K562 (cell line): ENCODE measurements around the gene SCN1B. TPM values are rescaled to one million over a fixed set of nuclear protein-coding genes. Genes with fewer than 3 reads are reported as not detected.

Experiments used
- ATAC-seq: fragments of 200-7000 bp; cut with Tn5 transposase; 3 replicates; pipeline ENCODE4 v1.9.1; 2020; ENCODE audit warnings: moderate library complexity
- BruUV-seq: library from RNA; stranded (reverse); fragments of 400-500 nt; replicated peaks from 2 replicates; lab custom pipeline; 2021; lab: Mats Ljungman, UMichigan
- CTCF ChIA-PET: fragments of 300-600 bp; formaldehyde crosslinking; extraction: SDS; loops from one replicate; lab custom pipeline; 2021; ENCODE audit warnings: low intra/inter-chr PET ratio; lab: Yijun Ruan, JAX
- POLR2A ChIA-PET: fragments of 300-600, 350-650 bp; sonication (Branson Sonifier 250); formaldehyde crosslinking; extraction: SDS; loops from one replicate; lab custom pipeline; 2021; ENCODE audit warnings: antibody characterized with exemption, inconsistent platforms; lab: Yijun Ruan, JAX
- DNase-seq, 4 experiments: peaks; one replicate each; pipeline versions ENCODE4 v3.0.0 to v3.0.0-alpha.2; 2011 to 2018; ENCODE audit warnings: low spot score in 3 of 4, mixed read lengths in 3 of 4; ENCODE audit errors: extremely low read depth in 1 of 4
- FAIRE-seq: peaks from 2 replicates; lab custom pipeline; 2011; peaks lifted over from hg19 to GRCh38; lab: Jason Lieb, UNC
- H2AFZ ChIP-seq: 2 replicates; pipeline ENCODE4 v1.6.0; 2011; ENCODE audit warnings: low read depth, low read length, control low read depth, inconsistent platforms
- H3K27ac ChIP-seq: fragments of 200-600 bp; 3 replicates; pipeline ENCODE4 v1.8.0; 2011; ENCODE audit warnings: low read depth, mild to moderate bottlenecking, control low read depth, inconsistent platforms, low read length, moderate library complexity, mixed read lengths; ENCODE audit errors: extremely low read depth
- H3K27me3 ChIP-seq, 2 experiments: fragments of 300-600 bp in 1 of 2; 2 replicates in 1 of 2; 3 replicates in 1 of 2; pipeline versions ENCODE4 v1.6.0 to v1.8.0; 2011; ENCODE audit warnings: inconsistent platforms in 2 of 2, low read length in 2 of 2, mild to moderate bottlenecking in 1 of 2, mixed read lengths in 1 of 2, moderate library complexity in 1 of 2; ENCODE audit not compliant: control insufficient read depth in 2 of 2, insufficient read depth in 2 of 2
- H3K36me3 ChIP-seq: fragments of 300-600 bp; 3 replicates; pipeline ENCODE4 v1.8.0; 2011; ENCODE audit warnings: mild to moderate bottlenecking, low read length, inconsistent platforms; ENCODE audit not compliant: control insufficient read depth, insufficient read depth
- H3K4me1 ChIP-seq, 2 experiments: fragments of 200-600 bp in 1 of 2; replicated peaks in 1 of 2; 2 replicates in 1 of 2; 3 replicates in 1 of 2; pipeline versions ENCODE4 v1.5.1 to v1.8.0; 2011; ENCODE audit warnings: inconsistent platforms in 2 of 2, low read length in 2 of 2, mild to moderate bottlenecking in 1 of 2, mixed read lengths in 1 of 2, moderate library complexity in 1 of 2; ENCODE audit not compliant: control insufficient read depth in 2 of 2, insufficient read depth in 2 of 2
- H3K4me2 ChIP-seq: 2 replicates; pipeline ENCODE4 v1.6.1; 2011; ENCODE audit warnings: low read length, control low read depth, inconsistent platforms, mixed read lengths; ENCODE audit not compliant: insufficient read depth
- H3K4me3 ChIP-seq: fragments of 200-600 bp; sonication (generic), shearing (Covaris generic); 2 replicates; pipeline ENCODE4 v1.5.1; 2016; ENCODE audit warnings: control low read depth, inconsistent platforms
- H3K79me2 ChIP-seq: fragments of 200-600 bp; 3 replicates; pipeline ENCODE4 v1.8.0; 2011; ENCODE audit warnings: low read length, inconsistent platforms; ENCODE audit not compliant: control insufficient read depth, insufficient read depth
- H3K9ac ChIP-seq, 2 experiments: 2 replicates each; pipeline versions ENCODE4 v1.6.0 to v1.6.1; 2011; ENCODE audit warnings: low read depth in 2 of 2, low read length in 2 of 2, control low read depth in 1 of 2, inconsistent platforms in 1 of 2, mild to moderate bottlenecking in 1 of 2, mixed read lengths in 1 of 2; ENCODE audit not compliant: insufficient read depth in 1 of 2
- H3K9me1 ChIP-seq: one replicate; pipeline ENCODE4 v1.6.0; 2011; ENCODE audit warnings: inconsistent platforms, mild to moderate bottlenecking, low read length, moderate library complexity; ENCODE audit not compliant: control insufficient read depth, insufficient read depth
- H3K9me3 ChIP-seq: replicated peaks from 2 replicates; pipeline ENCODE4 v1.5.1; 2011; ENCODE audit warnings: low read depth, low read length, inconsistent platforms; ENCODE audit not compliant: control insufficient read depth, insufficient read depth
- H4K20me1 ChIP-seq: replicated peaks from 2 replicates; pipeline ENCODE4 v1.6.1; 2011; ENCODE audit warnings: low read length, inconsistent platforms, mixed read lengths; ENCODE audit not compliant: control insufficient read depth, insufficient read depth
- ATF4 ChIP-seq: fragments of 450-650 bp; formaldehyde crosslinking; IDR thresholded peaks from 2 replicates; pipeline ENCODE4 v1.4.0; 2022; ENCODE audit warnings: mild to moderate bottlenecking, moderate library complexity
- EGR1 ChIP-seq: fragments of 450-650 bp; conservative IDR thresholded peaks from 2 replicates; pipeline ENCODE4 v1.6.1; 2017; ENCODE audit warnings: mild to moderate bottlenecking
- REST ChIP-seq, 2 experiments: fragments of 450-650 bp; formaldehyde crosslinking in 1 of 2; IDR thresholded peaks; 2 replicates each; pipeline versions ENCODE4 v1.4.0 to v1.6.1; 2014 to 2020; ENCODE audit warnings: mild to moderate bottlenecking in 2 of 2, borderline replicate concordance in 1 of 2, low read depth in 1 of 2
- SMAD2 ChIP-seq: fragments of 150-350 bp; IDR thresholded peaks from 2 replicates; pipeline ENCODE4 v1.6.1; 2014; ENCODE audit warnings: low read depth, mild to moderate bottlenecking, low read length
- WHSC1 ChIP-seq: IDR thresholded peaks from one replicate; pipeline ENCODE4 v1.6.1; 2012; ENCODE audit warnings: low read length, control low read depth, inconsistent platforms
- ZC3H11A ChIP-seq: IDR thresholded peaks from 2 replicates; pipeline ENCODE4 v1.6.1; 2012; ENCODE audit warnings: low read depth, low read length, improper control_type of control experiment
- ZNF217 ChIP-seq: sonication (generic); formaldehyde crosslinking; IDR thresholded peaks from 2 replicates; pipeline ENCODE4 v1.8.0; 2022; ENCODE audit warnings: mild to moderate bottlenecking, missing genetic modification reagents
- ZNF23 ChIP-seq: fragments of 250-450 bp; sonication (Bioruptor Pico); IDR thresholded peaks from 2 replicates; pipeline ENCODE4 v1.4.0; 2020; ENCODE audit warnings: mild to moderate bottlenecking
- ZNF253 ChIP-seq: fragments of 250-450 bp; sonication (Bioruptor Pico); conservative IDR thresholded peaks from 2 replicates; pipeline ENCODE4 v1.6.1; 2021; ENCODE audit warnings: mild to moderate bottlenecking
- ZNF780A ChIP-seq: fragments of 250-450 bp; sonication (Bioruptor Pico); IDR thresholded peaks from 2 replicates; pipeline ENCODE4 v1.5.0; 2021; ENCODE audit warnings: mild to moderate bottlenecking
- ZNF785 ChIP-seq: fragments of 250-450 bp; sonication (Bioruptor Pico); IDR thresholded peaks from 2 replicates; pipeline ENCODE4 v1.4.0; 2020; ENCODE audit warnings: mild to moderate bottlenecking
- WGBS: fragments of 100-300 bp; shearing (Covaris generic); methylation state at CpG from one replicate; pipeline ENCODE4 v1.1.6; 2016; ENCODE audit warnings: low coverage, mixed read lengths; ENCODE audit not compliant: insufficient coverage; ENCODE audit errors: missing lambda C conversion rate; 5-methylcytosine and 5-hydroxymethylcytosine counted together
- in situ Hi-C: fragments of 300-500 bp; cut with MboI; formaldehyde crosslinking; loops from 4 replicates; pipeline ENCODE4 v1.15.0; 2018; ENCODE audit warnings: inconsistent platforms, mixed read lengths
- intact Hi-C: fragments of 100-400 bp; cut with micrococcal nuclease; formaldehyde crosslinking; loops from 2 replicates; pipeline ENCODE4 v1.14.2; 2022
- polyA plus RNA-seq, 8 experiments: library from polyadenylated mRNA; depleted of rRNA in 4 of 8; stranded (reverse) in 5 of 8; unstranded in 3 of 8; fragments of >200 nt; fragmentation: Nextera tagmentation in 2 of 8; fragmentation: Illumina TruSeq in 1 of 8; extraction: Ambion mirVana in 2 of 8; extraction: Trizol in 1 of 8; gene quantifications; 2 replicates each; pipeline versions ENCODE4 v1.2.1 to v1.2.3, GENCODE V29; 2011 to 2014; ENCODE audit warnings: inconsistent platforms in 1 of 8, missing spikeins in 1 of 8
- total RNA-seq, 7 experiments: library from RNA; depleted of rRNA in 6 of 7; stranded (reverse); fragments of >200 nt in 6 of 7; fragmentation: Illumina TruSeq in 2 of 7; extraction: Trizol in 2 of 7; gene quantifications; 2 replicates each; pipeline versions ENCODE4 v1.2.1 to v1.2.3, GENCODE V29; 2011 to 2021; ENCODE audit warnings: low replicate concordance in 1 of 7
- TF ChIP-seq, protein P1 (sequence below): IDR thresholded peaks from 3 replicates; pipeline ENCODE4 v1.6.1; 2011; ENCODE audit warnings: borderline replicate concordance, mild to moderate bottlenecking, moderate library complexity; ENCODE audit not compliant: insufficient read length; ENCODE audit errors: extremely low read depth

The SCN1B gene
- total and polyA plus RNA-seq, 9 of the 15 experiments (the other 6 are each of a cell fraction or from before 2014, with no cell fraction given) = 0.03 to 2.5 (median 0.91) TPM

DNA sequence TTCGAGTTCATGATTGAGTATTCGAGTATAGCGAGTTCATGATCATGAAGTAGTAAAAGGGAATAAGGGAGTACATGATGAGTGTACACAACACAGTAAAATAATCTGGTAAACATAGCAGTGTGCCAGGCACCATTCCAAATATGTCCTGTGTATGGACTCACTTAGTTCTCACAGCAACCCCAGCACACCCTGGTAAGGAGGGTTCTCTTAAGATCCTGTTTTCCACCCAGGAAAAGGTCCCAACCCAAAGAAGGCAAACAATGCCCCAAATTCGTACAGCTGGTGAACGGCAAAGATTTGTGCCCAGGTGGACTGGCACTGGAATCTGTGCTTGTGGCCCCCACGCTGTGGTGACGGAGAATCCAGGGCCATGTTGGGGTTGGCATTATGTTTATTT is 32.7 kb downstream of the SCN1B start:
- intact Hi-C loops = no loop called here
- CTCF ChIA-PET = no interaction called here
- TF ChIP-seq EGR1 (no peak), WHSC1 (no peak), ZC3H11A (no peak), SMAD2 (no peak), REST (IDR thresholded peaks at IDR 0.05; ENCODE audit: borderline replicate concordance) (no peak), REST (CRISPR knock-in tag; IDR thresholded peaks at IDR 0.05; ENCODE audit: low read depth) (no peak), ZNF23 (CRISPR knock-in tag) (no peak), ZNF780A (CRISPR knock-in tag) (no peak), ATF4 (CRISPR knock-in tag) (no peak), ZNF785 (CRISPR knock-in tag) (no peak), ZNF217 (CRISPR knock-in tag) (no peak), ZNF253 (CRISPR knock-in tag) (no peak)
- TF ChIP-seq, protein P1, sequence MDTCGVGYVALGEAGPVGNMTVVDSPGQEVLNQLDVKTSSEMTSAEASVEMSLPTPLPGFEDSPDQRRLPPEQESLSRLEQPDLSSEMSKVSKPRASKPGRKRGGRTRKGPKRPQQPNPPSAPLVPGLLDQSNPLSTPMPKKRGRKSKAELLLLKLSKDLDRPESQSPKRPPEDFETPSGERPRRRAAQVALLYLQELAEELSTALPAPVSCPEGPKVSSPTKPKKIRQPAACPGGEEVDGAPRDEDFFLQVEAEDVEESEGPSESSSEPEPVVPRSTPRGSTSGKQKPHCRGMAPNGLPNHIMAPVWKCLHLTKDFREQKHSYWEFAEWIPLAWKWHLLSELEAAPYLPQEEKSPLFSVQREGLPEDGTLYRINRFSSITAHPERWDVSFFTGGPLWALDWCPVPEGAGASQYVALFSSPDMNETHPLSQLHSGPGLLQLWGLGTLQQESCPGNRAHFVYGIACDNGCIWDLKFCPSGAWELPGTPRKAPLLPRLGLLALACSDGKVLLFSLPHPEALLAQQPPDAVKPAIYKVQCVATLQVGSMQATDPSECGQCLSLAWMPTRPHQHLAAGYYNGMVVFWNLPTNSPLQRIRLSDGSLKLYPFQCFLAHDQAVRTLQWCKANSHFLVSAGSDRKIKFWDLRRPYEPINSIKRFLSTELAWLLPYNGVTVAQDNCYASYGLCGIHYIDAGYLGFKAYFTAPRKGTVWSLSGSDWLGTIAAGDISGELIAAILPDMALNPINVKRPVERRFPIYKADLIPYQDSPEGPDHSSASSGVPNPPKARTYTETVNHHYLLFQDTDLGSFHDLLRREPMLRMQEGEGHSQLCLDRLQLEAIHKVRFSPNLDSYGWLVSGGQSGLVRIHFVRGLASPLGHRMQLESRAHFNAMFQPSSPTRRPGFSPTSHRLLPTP = no peak

More for the DNA sequence above, 32.7 kb downstream of the SCN1B start:
- no peaks in the 10 kb centered on the region for H3K9me1 ChIP-seq
- H3K9me3 ChIP-seq = no peaks in the 10 kb centered on the region
- BruUV-seq = no TSS peak
- no peak for ATAC-seq
- H3K36me3 ChIP-seq = no peaks in the 10 kb centered on the region
- no peak overlapping the region for H3K27ac ChIP-seq
- in situ Hi-C loops = no loop called here
- H3K4me1 ChIP-seq = peaks cover 0 to 18% of the 10 kb centered on the region in 2 experiments; a peak in 3 of 5 replicates
- no peak overlapping the region for H2AFZ ChIP-seq
- WGBS = 7% methylated on average over 7 of the region's 7 CpGs
- no peak overlapping the region for H3K4me2 ChIP-seq
- H3K9ac ChIP-seq = no peak overlapping the region
- no peak for FAIRE-seq
- POLR2A ChIA-PET = interaction anchor here (0.9 kb wide), 1 partner anchor 11 kb away, joined by 3 read pairs; no protein-coding TSS in a partner anchor
- DNase-seq = no peak
- peaks cover 2 to 20% of the 10 kb centered on the region in 2 experiments; a peak in 2 of 5 replicates for H3K27me3 ChIP-seq
- no peaks in the 10 kb centered on the region for H4K20me1 ChIP-seq
- H3K4me3 ChIP-seq = no peak overlapping the region
- no peaks in the 10 kb centered on the region for H3K79me2 ChIP-seq
